Fibroblast of skin of right biceps (primary cell): ENCODE measurements around the gene EXD3.

ENCODE experiments used
- DNase-seq: peaks from one replicate; pipeline ENCODE4 v3.0.0-alpha.2; 2013

Gene EXD3

GRCh38 chr9:137409515-137409914 lies 13.4 kb downstream of the EXD3 start:
- no peak for DNase-seq

DNA sequence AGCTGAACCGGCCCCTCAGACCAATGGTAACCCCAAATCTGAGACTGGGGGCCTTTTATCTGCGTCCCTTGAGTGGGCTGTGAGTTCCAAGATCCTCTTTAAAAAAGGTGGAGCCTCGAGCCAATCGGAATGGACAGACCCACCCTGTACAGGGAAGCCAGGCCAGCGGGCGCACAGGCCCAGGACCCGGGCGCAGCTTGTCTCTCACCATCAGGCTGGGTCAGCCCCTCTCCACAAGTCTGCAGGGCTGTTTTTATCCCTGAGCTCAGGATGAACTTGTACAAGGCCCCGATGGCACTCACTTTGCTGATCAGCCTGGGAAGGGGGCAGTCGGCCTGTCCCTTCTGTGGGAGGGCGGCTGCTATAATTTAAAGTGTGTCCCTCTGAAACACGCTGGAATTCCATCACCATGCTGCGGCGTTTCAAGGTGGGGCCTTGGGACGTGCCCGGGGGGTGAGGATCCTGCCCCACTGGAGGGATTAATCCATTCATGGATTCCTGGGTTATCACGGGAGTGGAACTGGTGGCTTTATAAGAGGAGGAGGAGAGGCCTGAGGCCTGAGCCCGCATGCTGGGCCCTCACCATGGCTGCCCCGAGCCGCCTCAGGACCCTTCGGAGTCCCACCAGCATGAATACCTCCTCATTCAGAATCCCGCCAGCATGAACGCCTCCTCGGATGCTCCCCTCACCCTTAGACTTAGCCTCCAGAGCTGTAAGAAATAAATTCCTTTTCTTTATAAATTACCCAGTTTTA lies 14.1 kb downstream of the EXD3 start:
- no peak for DNase-seq

GRCh38 chr9:137407590-137408300 lies 15.2 kb downstream of the EXD3 start:
- no peak for DNase-seq

DNA sequence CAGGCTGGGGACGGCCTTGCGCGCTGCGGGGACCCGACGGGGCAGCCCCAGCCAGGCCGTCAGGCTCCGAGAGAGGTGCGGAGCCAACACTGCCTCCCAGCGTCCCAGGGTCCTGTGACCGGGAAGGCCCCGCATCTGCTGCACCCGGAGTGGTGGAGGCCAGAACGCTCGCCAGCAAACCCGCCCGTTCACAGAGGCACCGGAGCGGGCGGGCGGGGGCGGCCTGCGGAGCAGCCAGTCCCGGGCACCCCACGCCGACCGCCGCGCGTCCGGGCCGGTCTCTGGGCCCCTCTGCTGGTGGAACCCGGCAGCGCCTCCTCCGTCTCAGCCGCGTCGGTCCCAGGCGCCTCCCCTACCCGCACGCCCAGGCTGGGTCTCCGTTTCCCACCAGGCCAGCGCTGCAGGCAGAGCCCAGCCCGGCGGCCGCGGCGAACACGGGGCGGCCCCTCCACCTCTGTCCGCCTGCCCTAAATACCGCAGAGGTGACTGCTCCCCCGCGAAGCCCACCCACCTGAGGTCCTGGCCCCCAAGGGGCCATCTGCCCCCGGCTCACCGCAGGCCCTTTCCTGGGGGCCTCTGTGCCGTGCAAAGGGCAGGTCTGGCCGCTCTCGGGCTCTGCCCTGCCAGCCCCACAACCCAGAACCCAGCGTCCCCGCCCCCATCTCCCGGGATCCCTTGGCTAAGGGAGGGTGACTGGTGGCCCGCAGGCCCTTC lies 15.9 kb downstream of the EXD3 start:
- DNase-seq: peak; percentile 53

GRCh38 chr9:137406085-137406760 lies 16.7 kb downstream of the EXD3 start:
- no peak for DNase-seq

GRCh38 chr9:137405677-137406081 lies 17.3 kb downstream of the EXD3 start:
- DNase-seq: no peak

GRCh38 chr9:137404961-137405567 lies 17.9 kb downstream of the EXD3 start:
- DNase-seq: no peak

- DNase-seq: no peak
Measured at GRCh38 chr9:137403269-137403668, 19.7 kb downstream of the EXD3 start.

- no peak for DNase-seq
Measured at GRCh38 chr9:137402746-137403145, 20.2 kb downstream of the EXD3 start.

DNA sequence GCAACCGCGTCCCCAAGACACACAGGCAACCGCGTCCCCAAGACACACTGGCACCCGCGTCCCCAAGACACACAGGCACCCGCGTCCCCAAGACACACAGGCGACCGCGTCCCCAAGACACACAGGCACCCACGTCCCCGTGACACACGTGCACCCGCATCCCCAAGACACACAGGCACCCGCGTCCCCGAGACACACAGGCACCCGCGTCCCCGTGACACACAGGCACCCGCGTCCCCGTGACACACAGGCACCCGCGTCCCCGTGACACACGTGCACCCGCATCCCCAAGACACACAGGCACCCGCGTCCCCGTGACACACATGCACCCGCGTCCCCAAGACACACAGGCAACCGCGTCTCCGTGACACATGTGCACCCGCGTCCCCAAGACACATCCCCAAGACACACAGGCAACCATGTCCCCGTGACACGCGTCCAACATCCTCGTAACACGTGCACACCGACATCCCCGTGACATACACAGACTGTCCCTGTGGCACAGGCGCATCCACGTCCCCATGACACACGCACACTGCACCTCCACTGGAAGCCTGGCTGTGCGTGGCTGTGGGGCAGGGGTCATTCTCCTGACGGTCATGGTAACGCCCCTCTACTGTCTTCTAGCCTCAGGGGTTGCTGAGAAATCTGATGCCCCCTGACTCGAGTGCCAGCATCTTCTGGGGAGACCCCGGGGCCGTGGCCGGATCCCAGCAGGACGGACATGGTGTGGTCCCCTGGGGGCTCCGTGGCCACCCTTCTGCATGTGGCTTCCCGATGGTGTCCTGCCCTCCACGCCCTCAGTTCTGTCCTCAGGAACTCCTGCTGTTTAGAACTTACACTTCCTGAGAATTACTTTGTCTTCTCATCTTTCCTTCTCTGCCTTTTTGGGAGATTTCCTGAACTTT lies 24.1 kb downstream of the EXD3 start:
- DNase-seq: no peak

GRCh38 chr9:137397675-137398423 lies 25.1 kb downstream of the EXD3 start:
- DNase-seq: no peak

DNA sequence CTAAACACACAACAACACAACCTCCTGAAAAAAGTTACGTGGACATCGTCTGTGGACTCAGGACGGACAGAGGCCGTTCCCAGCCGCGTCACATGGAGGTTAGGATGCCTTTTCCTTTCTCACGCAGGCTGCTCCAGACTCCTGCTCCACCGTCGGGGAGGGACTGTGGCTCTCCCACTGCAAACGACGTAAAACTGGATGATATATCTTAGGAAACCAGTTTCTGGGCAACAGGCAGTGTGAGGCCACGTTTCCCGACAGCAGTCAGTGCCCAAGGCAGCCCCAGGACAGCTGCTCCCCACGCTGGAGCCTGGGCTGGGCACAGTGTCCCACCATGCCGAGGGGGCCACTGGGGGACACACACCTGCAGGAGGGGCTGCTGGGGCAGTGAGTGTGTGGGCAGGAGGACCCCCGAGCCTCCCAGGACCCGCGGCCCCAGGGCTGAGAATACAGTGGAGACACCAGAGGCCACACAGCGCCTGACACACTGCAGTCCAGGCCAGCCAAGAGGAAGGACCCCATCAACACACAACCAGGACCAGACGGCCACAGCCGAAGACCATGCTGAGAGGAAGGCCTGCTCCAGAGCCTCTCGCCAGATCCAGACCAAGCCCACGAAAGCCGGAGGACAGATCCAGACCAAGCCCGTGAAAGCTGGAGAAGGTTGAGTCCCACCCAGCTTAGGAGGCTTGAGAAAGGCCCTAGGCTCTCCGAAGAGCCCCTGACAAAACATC lies 26.2 kb downstream of the EXD3 start:
- DNase-seq: no peak

DNA sequence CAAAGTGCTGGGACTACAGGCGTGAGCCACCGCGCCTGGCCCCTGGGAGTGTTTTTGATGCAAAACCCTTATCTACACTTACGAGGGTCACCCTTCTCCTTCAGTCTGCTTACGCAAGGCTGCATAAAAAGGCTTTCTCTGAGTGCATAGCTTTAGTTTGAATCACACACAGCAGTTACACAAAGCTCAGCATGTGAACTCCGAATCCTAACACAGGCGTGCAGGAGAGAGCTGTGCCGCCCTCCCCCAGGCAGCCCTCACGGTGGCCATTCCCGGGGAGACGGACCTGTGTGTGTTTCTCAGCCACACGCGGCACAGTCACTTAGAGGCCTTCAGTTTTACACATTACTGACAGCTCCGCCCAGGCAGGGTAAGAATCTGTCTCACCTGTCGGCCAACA lies 26.7 kb downstream of the EXD3 start:
- DNase-seq: peak; percentile 57

DNA sequence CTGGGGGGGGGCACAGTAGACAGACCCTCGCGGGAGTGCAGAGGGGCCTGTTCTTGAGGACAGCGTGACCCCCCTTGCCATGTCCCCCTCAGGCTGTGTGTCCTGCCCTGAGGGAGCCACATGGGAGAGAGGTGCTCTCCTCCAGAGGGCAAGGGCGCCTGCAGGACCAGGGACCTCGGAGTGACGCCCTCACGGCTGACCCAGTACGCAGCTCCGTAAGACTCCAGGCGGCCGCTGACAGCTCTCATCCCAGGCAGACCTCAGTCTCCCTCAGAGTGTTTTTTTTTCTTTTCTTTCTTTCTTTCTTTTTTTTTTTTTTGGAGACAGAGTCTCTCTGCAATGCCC lies 27.3 kb downstream of the EXD3 start:
- no peak for DNase-seq

- no peak for DNase-seq
Measured at GRCh38 chr9:137394866-137395665, 27.9 kb downstream of the EXD3 start.

- no peak for DNase-seq
Measured at GRCh38 chr9:137393176-137394150, 29.5 kb downstream of the EXD3 start.

GRCh38 chr9:137392232-137393007 lies 30.5 kb downstream of the EXD3 start:
- no peak for DNase-seq

GRCh38 chr9:137391411-137391754 lies 31.6 kb downstream of the EXD3 start:
- DNase-seq: no peak
